Measurements from ENCODE around the gene DCT.

DCT gene

DNA sequence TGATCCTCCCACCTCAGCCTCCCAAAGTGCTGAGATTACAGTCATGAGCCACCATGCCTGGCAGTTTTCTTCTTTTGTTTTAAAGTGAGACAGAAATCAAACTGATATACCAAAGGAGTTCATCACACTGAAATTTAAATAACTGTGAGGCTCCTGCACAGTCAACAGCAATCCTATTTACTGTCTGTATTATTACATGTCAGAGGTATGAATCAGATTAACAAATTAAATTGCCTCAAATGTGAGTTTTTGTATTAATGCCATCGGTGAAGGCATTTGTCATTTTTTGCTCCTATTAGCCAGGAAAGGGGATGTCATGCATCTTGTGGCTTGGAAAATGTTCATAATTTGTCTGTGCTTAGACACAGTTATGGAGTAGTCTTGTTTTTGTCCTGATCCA is 20.4 kb downstream of the DCT start:
- no peak overlapping the region for H3K4me3 ChIP-seq (ENCODE audit: low read depth, low read length)
- DNase-seq (ENCODE audit: low read depth): no peak

DNA sequence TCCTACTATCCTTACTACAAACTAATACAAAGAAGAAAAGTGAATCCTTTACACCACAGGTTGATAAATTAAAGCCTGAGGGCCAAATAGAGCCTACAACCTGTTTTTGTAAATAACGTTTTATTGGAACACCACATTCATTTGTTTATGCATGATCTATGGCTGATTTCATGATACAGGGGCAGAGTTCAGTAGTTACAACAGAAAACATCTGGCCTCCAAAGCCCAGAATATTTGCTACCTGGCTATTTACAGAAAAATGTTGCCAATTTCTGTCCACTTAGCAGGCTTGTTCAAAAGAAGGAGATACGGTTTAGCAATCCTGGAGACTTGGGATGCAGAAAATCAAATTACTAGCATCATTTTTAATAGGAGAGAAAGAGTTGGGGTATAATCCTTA is 24.1 kb downstream of the DCT start:
- no peak overlapping the region for H3K4me3 ChIP-seq (ENCODE audit: low read depth, low read length)
- DNase-seq (ENCODE audit: low read depth): no peak

- H3K4me3 ChIP-seq (ENCODE audit: low read depth, low read length): no peak overlapping the region
- no peak for DNase-seq (ENCODE audit: low read depth)
These were observed 24.6 kb downstream of the DCT start for GRCh38 chr13:94454906-94455305.

- no peak for DNase-seq (ENCODE audit: low read depth)
- H3K4me3 ChIP-seq (ENCODE audit: low read depth, low read length): no peak overlapping the region
These were observed 25.1 kb downstream of the DCT start for GRCh38 chr13:94454334-94454733.

- no peak overlapping the region for H3K4me3 ChIP-seq (ENCODE audit: low read depth, low read length)
- DNase-seq (ENCODE audit: low read depth): no peak
These were observed 34.7 kb downstream of the DCT start for GRCh38 chr13:94444826-94445225.

- DNase-seq (ENCODE audit: low read depth): peak; percentile 15
- no peak overlapping the region for H3K4me3 ChIP-seq (ENCODE audit: low read depth, low read length)
These were observed 43.8 kb downstream of the DCT start for GRCh38 chr13:94435604-94436226.

- H3K4me3 ChIP-seq (ENCODE audit: low read depth, low read length): no peak overlapping the region
- DNase-seq (ENCODE audit: low read depth): no peak
These were observed 46.2 kb downstream of the DCT start for GRCh38 chr13:94433055-94433961.

DNA sequence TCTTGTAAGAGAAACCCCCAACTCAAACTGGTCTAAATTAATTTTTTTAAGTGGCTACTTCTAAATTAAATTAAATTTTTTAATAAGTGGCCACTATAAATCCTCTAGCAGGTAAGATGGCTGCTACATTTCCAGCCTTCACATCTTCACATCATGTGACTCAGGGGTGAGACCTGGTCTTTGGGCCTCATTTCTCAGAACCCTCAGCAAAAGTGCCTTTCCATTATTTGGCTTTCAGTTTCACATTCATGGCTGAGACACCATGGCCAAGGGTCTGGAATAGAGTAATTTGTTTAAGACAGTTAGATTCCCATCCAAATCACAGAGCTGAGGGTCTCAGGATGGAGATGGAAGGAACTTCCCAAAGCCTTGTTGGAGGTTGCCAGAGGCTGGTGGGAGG is 47.5 kb downstream of the DCT start:
- H3K4me3 ChIP-seq (ENCODE audit: low read depth, low read length): no peak overlapping the region
- DNase-seq (ENCODE audit: low read depth): no peak

- H3K4me3 ChIP-seq (ENCODE audit: low read depth, low read length): no peak overlapping the region
- DNase-seq (ENCODE audit: low read depth): peak; percentile 15
These were observed 47.9 kb downstream of the DCT start for GRCh38 chr13:94431574-94431973.

DNA sequence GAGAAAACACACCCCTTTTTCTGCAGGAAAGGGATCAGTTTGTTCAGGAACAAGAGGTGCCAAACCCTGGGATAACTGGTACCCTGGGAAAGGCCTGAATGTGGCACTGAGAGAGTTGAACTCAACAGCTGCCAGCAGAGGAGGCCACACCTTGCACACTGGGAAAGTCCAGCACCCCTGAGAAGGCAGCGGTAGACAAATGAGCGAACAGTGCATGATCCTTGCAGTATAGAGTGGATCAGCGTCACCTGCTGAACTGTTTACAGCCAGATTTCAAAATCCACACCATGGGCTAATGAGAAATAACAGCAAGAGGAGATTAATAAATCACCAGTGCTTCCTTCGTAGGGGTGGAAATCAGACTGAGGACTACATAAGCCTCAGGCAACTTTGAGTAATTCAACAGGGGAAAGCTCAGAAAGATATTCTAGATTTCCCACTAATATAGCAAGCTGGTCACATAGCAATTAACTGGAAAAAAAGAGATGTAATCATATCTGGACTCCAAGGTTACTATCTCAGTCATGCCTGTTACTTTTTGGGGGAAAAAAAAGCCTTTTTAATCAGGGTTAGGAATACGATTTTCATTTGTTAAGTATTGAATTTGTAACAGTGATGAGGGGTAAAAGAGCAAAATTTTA is 52.0 kb downstream of the DCT start:
- DNase-seq (ENCODE audit: low read depth): no peak
- H3K4me3 ChIP-seq (ENCODE audit: low read depth, low read length): no peak overlapping the region

DNA sequence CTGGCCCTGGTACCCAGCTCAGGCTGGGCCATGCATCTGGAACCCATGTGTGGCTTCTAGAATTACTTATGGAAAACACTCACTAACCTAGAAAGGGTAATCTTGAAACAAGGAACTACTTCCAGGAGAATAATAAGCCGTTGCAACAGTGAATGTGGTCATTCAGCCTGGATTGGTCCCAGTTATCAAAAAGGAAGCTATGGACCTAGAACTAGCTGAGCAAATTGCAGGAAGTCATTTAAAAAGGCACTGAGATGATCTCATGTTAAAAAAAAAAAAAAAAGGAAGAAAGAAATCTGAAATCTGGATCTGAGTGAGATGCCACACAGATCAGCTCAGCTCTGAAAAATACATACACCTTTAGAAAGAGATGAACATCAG is 59.6 kb downstream of the DCT start:
- DNase-seq (ENCODE audit: low read depth): no peak
- no peak overlapping the region for H3K4me3 ChIP-seq (ENCODE audit: low read depth, low read length)

DNA sequence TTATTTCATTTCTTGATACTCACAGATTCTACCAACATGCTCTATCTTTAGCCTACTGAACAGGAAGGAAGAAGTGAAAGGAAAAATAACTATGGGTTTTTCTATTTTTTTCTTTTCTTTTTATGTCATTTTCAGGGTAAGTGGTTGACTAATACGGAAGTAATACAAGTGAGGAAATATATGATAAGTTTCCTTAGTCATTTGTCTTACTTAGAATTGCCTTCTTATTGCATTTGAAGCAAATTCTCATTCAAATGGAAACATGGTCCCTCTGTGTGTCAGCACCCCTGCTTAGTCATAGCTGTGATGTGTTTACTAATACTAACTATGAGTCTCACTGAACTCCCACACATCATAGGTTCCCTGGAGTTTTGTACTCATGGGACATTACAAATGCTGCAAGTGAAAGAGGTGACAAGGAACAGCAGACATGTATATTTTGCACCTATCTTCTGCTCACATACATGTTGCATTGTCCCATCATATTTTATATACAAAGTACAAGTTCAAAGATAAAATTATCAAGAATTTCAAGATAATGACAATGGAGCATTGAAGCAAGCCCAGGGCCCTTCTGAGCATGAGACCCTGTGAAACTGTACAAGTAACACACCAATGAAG is 60.1 kb downstream of the DCT start:
- peak; percentile 63 for DNase-seq (ENCODE audit: low read depth)
- no peak overlapping the region for H3K4me3 ChIP-seq (ENCODE audit: low read depth, low read length)

GRCh38 chr13:94417294-94417693 is 62.2 kb downstream of the DCT start:
- DNase-seq (ENCODE audit: low read depth): no peak
- no peak overlapping the region for H3K4me3 ChIP-seq (ENCODE audit: low read depth, low read length)

- H3K4me3 ChIP-seq (ENCODE audit: low read depth, low read length): no peak overlapping the region
- no peak for DNase-seq (ENCODE audit: low read depth)
These were observed 62.9 kb downstream of the DCT start for GRCh38 chr13:94416454-94417080.

- DNase-seq (ENCODE audit: low read depth): no peak
These were observed 63.8 kb downstream of the DCT start for GRCh38 chr13:94415500-94416237.

DNA sequence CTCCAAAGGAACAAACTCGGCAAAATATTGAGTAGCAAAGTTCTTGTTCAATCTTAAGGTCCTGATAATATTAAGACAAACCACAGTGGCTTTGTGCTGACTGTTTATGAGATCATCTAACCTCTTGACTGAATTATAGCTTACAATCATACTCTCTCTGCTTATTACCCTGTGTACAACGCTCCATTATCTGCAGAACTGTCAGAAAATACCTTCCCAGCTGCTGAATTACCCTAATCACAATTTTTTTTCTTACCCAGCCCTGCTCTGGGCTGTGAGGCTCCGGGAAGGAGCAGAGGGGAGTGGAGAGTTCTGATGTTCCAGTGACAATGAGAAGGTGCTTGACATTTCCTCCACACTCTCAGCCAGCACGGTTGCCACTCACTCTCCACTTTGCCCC is 64.8 kb downstream of the DCT start:
- no peak for DNase-seq (ENCODE audit: low read depth)
- no peak overlapping the region for H3K4me3 ChIP-seq (ENCODE audit: low read depth, low read length)

More at GRCh38 chr13:94415500-94416237, 63.8 kb downstream of the DCT start:
- no peak overlapping the region for H3K4me3 ChIP-seq (ENCODE audit: low read depth, low read length)

GRCh38 chr13:94414141-94414540 is 65.3 kb downstream of the DCT start:
- DNase-seq (ENCODE audit: low read depth): no peak

DNA sequence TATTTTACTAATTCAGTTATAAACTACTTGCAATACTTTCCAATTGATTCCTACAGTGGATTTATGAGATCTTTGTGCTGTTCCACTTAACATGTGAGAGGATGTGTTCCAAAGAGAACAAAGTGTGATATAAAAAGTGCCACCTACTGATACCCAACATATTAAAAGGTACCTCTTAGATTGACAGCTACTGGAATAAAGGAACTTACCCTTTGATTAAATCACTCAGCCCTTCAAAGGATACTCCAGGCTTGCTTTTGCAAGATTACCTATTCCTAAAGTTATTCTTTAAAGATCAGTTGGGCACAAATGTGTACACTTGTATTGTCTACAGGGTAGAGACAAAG is 65.9 kb downstream of the DCT start:
- DNase-seq (ENCODE audit: low read depth): no peak
- no peak overlapping the region for H3K4me3 ChIP-seq (ENCODE audit: low read depth, low read length)

More at GRCh38 chr13:94414141-94414540, 65.3 kb downstream of the DCT start:
- H3K4me3 ChIP-seq (ENCODE audit: low read depth, low read length): no peak overlapping the region

All from skeletal muscle cell (primary cell).